ENCODE measurements around the gene DUS3L.
"Not testable (repeated sequence)": the region's sequence is repeated elsewhere in the genome, so short reads cannot be mapped to it uniquely, and the experiment has no call there.

DUS3L gene

GRCh38 chr19:5767949-5768348, 23.0 kb downstream of the DUS3L start:
- no peak for DNase-seq

- DNase-seq = no peak
These were observed 25.7 kb downstream of the DUS3L start for GRCh38 chr19:5765220-5765619.

GRCh38 chr19:5762608-5763217, 28.2 kb downstream of the DUS3L start:
- DNase-seq = no peak

GRCh38 chr19:5753743-5754142, 37.2 kb downstream of the DUS3L start:
- DNase-seq = no peak

- no peak for DNase-seq
These were observed 39.3 kb downstream of the DUS3L start for GRCh38 chr19:5751709-5752108.

- no peak for DNase-seq
These were observed 41.5 kb downstream of the DUS3L start for GRCh38 chr19:5749505-5749904.

- DNase-seq = not testable (repeated sequence)
These were observed 42.0 kb downstream of the DUS3L start for GRCh38 chr19:5748920-5749319.

- DNase-seq = not testable (repeated sequence)
These were observed 46.0 kb downstream of the DUS3L start for GRCh38 chr19:5744999-5745398.

GRCh38 chr19:5743630-5744029, 47.3 kb downstream of the DUS3L start:
- no peak for DNase-seq

- DNase-seq = no peak
These were observed 48.9 kb downstream of the DUS3L start for GRCh38 chr19:5742051-5742450.

- DNase-seq = no peak
These were observed 52.5 kb downstream of the DUS3L start for GRCh38 chr19:5738423-5738822.

Data from CD4-positive, alpha-beta T cell treated with Interleukin-1 beta for 1 hour (primary cell).